ENCODE results near the gene ASCC1. TPM values are rescaled to one million over a fixed set of nuclear protein-coding genes. Genes with fewer than 3 reads are reported as not detected.

The ASCC1 gene
- total and polyA plus RNA-seq, 2 donors (not counting 3 experiments of a cell fraction or from before 2014, with no cell fraction given), result 16.0 to 24.9 TPM

- FAIRE-seq (no peak), DNase-seq (ENCODE audit: low read depth, low spot score) (no peak)
- TF ChIP-seq POLR2A (IDR thresholded peaks at IDR 0.05; ENCODE audit: low read depth, low read length) (no peak), FOS (IDR thresholded peaks at IDR 0.05; ENCODE audit: borderline replicate concordance, insufficient read depth, low read length) (no peak), JUN (IDR thresholded peaks at IDR 0.05; ENCODE audit: borderline replicate concordance, insufficient read depth, insufficient read length, low read depth) (no peak), MYC (IDR thresholded peaks at IDR 0.05; ENCODE audit: low read depth, low read length) (no peak), GATA2 (IDR thresholded peaks at IDR 0.05; ENCODE audit: insufficient read depth, insufficient read length, low read depth, low read length) (no peak), CTCF (IDR thresholded peaks at IDR 0.05; ENCODE audit: extremely low read depth in 1 of 2, insufficient read depth in 1 of 2, low read depth in 1 of 2, low read length in 2 of 2) (no peak), POLR2AphosphoS5 (IDR thresholded peaks at IDR 0.05; ENCODE audit: insufficient read depth, low read depth, low read length) (no peak), EZH2 (IDR thresholded peaks at IDR 0.05; ENCODE audit: borderline replicate concordance, low read depth, low read length, severe bottlenecking) (no peak), MAX (IDR thresholded peaks at IDR 0.05; ENCODE audit: insufficient read depth, insufficient read length) (no peak)
- Histone ChIP-seq H3K9me3 (replicated peaks; ENCODE audit: control insufficient read depth, insufficient read depth, low read length) (no peaks in the 10 kb centered on the region), H3K9me1 (replicated peaks; ENCODE audit: control insufficient read depth, extremely low read depth, insufficient read depth, low read length) (no peaks in the 10 kb centered on the region), H3K4me1 (ENCODE audit: control insufficient read depth, extremely low read depth, insufficient read depth, low read length) (no peaks in the 10 kb centered on the region), H2AFZ (ENCODE audit: low read depth, low read length) (no peak overlapping the region), H3K4me3 (replicated peaks in 1 of 3; ENCODE audit: insufficient read depth in 1 of 3, low read depth in 1 of 3, low read length in 3 of 3) (no peak overlapping the region), H4K20me1 (replicated peaks; ENCODE audit: control insufficient read depth, extremely low read depth, insufficient read depth, low read length) (no peaks in the 10 kb centered on the region), H3K36me3 (ENCODE audit: control insufficient read depth in 2 of 2, extremely low read depth in 1 of 2, insufficient read depth in 2 of 2, low read length in 2 of 2) (peaks cover 0 to 3% of the 10 kb centered on the region in 2 experiments), H3K27me3 (ENCODE audit: control insufficient read depth in 2 of 2, insufficient read depth in 2 of 2, low read length in 2 of 2) (no peaks in the 10 kb centered on the region), H3K9ac (replicated peaks; ENCODE audit: extremely low read depth, insufficient read depth, low read length) (no peak overlapping the region), H3K79me2 (ENCODE audit: control insufficient read depth, insufficient read depth, low read length) (no peaks in the 10 kb centered on the region), H3K27ac (ENCODE audit: insufficient read depth, low read depth, low read length) (no peak overlapping the region), H3K4me2 (ENCODE audit: insufficient read depth, low read length) (no peak overlapping the region)
- BruUV-seq (replicated peaks), result no TSS peak
- dilution Hi-C loops (cut with MboI; ENCODE audit: extremely low pct_ligation_motif_present, low sequenced_read_pairs) (no loop called here), intact Hi-C loops (cut with micrococcal nuclease) (no loop called here)
- POLR2A ChIA-PET, result no interaction called here
- CTCF ChIA-PET, result no interaction called here
Observed at GRCh38 chr10:72204724-72205123, 11.4 kb downstream of the ASCC1 start.
